ENCODE measurements around the gene ATAT1. TPM values are rescaled to one million over a fixed set of nuclear protein-coding genes. Genes with fewer than 3 reads are reported as not detected.
"Not testable (repeated sequence)": the region's sequence is repeated elsewhere in the genome, so short reads cannot be mapped to it uniquely, and the experiment has no call there.

Gene ATAT1
- total RNA-seq, 1 donor from 2014 or later, result 1.7 TPM

- DNase-seq, result no peak
- ATAC-seq, result no peak
- intact Hi-C loops (cut with micrococcal nuclease), result no loop called here
Measured at GRCh38 chr6:30645989-30646388, 19.3 kb downstream of the ATAT1 start.

GRCh38 chr6:30646450-30647241 lies 20.0 kb downstream of the ATAT1 start, which contains the start of gene C6orf136:
TSS of gene C6orf136 (plus strand) at chr6:30647133. CDS start at chr6:30647232, 99 bp downstream.
- ATAC-seq, result peak; percentile 92
- intact Hi-C loops (cut with micrococcal nuclease), result no loop called here

GRCh38 chr6:30647242-30648116 lies 20.8 kb downstream of the ATAT1 start:
- intact Hi-C loops (cut with micrococcal nuclease), result no loop called here
- DNase-seq (peak; percentile 85), ATAC-seq (peak; percentile 88)

More at GRCh38 chr6:30646450-30647241, 20.0 kb downstream of the ATAT1 start, which contains the start of gene C6orf136:
- peak; percentile 97 for DNase-seq

GRCh38 chr6:30651143-30651542 lies 24.5 kb downstream of the ATAT1 start:
- intact Hi-C loops (cut with micrococcal nuclease), result no loop called here
- ATAC-seq, result no peak

DNA sequence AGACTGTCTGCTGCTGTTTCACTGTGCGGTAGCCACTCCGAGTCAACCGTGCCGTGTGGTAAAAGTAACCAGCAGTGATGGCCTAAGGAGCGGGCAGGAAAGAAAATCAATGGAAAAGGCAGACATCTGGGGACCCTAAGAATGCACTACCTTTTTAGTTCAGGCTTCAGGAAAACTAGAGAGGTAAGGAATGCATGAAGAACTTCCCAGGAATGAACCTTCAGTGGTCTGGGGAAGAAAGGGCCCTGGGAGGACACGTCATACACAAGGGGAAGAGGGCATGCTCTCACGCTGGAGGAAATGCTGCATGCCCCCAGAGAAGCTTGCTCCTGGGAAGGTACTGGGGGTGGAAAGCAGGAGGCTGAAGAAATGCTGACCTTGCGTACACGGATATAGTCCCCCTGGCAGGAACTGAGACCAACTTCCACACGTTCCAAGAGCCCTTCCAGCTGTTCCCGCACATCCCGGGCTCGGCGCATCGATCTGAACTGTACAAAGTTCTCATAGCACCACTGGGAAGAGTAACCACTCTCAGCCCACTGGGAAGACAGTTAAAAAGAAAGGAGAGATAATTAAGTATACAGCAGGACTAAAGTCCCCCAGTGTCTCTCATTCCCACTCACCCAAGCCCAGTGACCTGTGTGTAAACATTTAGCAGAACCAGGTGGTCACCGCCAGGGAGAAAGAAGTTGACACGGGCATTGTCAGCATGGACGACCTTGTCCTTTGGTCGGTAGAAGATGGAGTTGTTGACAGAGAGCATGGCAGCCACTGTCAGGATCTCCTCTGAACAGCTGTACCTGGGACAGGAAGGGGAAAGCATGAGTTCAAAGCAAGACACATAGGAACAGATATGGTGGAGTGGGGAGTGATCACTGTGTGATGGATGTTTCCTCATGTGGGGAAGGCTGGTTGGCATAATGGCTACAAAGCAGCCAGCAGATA lies 28.4 kb downstream of the ATAT1 start:
- ATAC-seq (no peak), DNase-seq (no peak)
- intact Hi-C loops (cut with micrococcal nuclease), result no loop called here

More at GRCh38 chr6:30651143-30651542, 24.5 kb downstream of the ATAT1 start:
- DNase-seq, result no peak

DNA sequence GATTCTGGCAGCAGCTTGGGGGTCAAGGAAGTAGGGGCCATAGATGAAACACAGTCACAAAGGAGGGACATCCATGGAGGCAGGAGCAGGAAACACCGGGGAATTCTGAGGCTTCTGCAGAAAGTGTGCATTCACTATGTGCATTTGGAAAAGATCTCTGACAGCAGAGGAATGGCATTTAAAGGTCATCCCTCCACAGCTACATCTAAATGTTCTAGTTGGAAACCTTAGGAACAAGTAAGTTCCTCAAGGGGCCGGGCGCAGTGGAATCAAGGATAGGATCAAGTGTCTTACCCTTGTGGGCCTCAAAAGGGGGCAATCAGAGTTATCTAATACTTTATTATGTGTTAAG lies 29.0 kb downstream of the ATAT1 start:
- intact Hi-C loops (cut with micrococcal nuclease), result no loop called here
- DNase-seq, result no peak
- no peak for ATAC-seq

GRCh38 chr6:30656513-30656912 lies 29.8 kb downstream of the ATAT1 start:
- ATAC-seq (peak; percentile 19), DNase-seq (no peak)

GRCh38 chr6:30657454-30657853 lies 30.8 kb downstream of the ATAT1 start:
- intact Hi-C loops (cut with micrococcal nuclease), result no loop called here
- no peak for DNase-seq
- no peak for ATAC-seq

More at GRCh38 chr6:30656513-30656912, 29.8 kb downstream of the ATAT1 start:
- intact Hi-C loops (cut with micrococcal nuclease), result no loop called here

DNA sequence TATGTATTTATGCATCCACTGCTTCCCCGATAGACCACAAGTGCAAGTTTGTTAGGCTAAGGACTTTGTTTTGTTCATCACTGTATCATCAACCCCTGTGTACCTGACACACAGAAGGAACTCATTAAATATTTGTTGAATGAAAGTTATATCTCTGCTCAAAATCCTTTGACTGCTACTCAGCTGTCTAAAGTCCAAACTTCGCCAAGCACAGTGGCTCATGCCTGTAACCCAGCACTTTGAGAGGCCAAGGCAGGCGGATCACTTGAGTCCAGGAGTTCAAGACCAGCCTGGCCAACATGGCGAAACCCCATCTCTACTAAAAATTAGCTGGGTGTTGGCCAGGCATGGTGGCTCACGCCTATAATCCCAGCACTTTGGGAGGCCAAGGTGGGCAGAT lies 31.2 kb downstream of the ATAT1 start:
- DNase-seq; ATAC-seq; intact Hi-C loops (cut with micrococcal nuclease): not testable (repeated sequence)

- no peak for ATAC-seq
- no peak for DNase-seq
- intact Hi-C loops (cut with micrococcal nuclease), result no loop called here
Measured at GRCh38 chr6:30664994-30665767, 38.5 kb downstream of the ATAT1 start.

DNA sequence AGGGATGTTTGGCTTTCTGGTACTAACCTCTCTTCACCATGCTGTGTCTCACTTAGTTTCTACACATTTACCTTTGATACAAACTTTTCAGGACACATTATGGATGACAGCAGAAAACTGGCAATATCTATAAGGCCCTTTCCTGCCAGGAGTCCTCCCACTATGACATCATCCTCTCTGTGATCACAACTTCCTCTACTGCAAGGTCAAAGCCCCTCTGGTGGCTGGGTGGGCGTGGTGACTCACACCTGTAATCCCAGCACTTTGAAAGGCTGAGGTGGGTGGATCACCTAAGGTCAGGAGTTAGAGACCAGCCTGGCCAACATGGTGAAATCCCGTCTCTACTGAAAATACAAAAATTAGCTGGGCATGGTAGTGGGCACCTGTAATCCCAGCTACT lies 39.6 kb downstream of the ATAT1 start:
- ATAC-seq; intact Hi-C loops (cut with micrococcal nuclease); DNase-seq: not testable (repeated sequence)

DNA sequence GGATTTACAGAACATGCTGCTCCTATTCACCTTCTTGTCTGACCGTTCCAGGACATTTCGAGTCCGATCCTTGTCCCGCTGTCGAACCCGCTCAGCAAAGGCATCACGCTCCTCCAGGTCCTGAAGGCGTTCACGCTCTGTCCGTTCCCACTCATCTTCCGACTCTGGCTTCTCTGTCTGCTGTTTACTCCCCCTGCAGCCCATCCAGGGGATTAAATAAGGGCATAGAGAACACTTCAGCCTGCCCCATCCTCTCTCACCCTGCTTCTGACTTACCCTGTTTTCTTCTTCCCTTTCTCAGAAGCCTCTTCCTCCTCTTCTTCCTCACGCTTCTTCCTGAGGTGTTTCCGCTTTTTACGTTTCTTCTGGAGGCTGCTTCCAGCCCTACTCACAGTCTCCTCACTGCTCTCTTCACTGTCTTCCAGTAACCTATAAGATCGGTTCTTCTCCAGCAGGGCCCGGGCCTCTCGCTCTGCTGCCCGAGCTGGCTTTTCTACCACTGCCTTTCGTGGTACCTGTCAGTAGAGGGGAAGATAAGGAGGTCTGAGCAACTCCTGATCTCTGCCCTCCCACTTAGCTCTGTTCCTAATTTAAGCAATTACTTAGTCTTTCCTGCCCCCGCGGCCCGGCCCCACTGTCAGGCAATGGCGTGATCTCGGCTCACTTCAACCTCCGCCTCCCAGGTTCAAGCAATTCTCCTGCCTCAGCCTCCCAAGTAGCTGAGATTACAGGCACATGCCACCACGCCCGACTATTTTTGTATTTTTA lies 44.3 kb downstream of the ATAT1 start:
- ATAC-seq, result no peak
- no peak for DNase-seq
- intact Hi-C loops (cut with micrococcal nuclease), result no loop called here

- intact Hi-C loops (cut with micrococcal nuclease), result no loop called here
Measured at GRCh38 chr6:30672445-30673253, 46.0 kb downstream of the ATAT1 start, which contains the start of gene DHX16. TSS of gene DHX16 (minus strand) at chr6:30673006. CDS start at chr6:30672841, 165 bp downstream.

GRCh38 chr6:30676660-30677285 lies 50.1 kb downstream of the ATAT1 start:
- no peak for ATAC-seq
- intact Hi-C loops (cut with micrococcal nuclease), result no loop called here
- DNase-seq, result no peak

More at GRCh38 chr6:30672445-30673253, 46.0 kb downstream of the ATAT1 start, which contains the start of gene DHX16:
- ATAC-seq (peak; percentile 93), DNase-seq (peak; percentile 97)

DNA sequence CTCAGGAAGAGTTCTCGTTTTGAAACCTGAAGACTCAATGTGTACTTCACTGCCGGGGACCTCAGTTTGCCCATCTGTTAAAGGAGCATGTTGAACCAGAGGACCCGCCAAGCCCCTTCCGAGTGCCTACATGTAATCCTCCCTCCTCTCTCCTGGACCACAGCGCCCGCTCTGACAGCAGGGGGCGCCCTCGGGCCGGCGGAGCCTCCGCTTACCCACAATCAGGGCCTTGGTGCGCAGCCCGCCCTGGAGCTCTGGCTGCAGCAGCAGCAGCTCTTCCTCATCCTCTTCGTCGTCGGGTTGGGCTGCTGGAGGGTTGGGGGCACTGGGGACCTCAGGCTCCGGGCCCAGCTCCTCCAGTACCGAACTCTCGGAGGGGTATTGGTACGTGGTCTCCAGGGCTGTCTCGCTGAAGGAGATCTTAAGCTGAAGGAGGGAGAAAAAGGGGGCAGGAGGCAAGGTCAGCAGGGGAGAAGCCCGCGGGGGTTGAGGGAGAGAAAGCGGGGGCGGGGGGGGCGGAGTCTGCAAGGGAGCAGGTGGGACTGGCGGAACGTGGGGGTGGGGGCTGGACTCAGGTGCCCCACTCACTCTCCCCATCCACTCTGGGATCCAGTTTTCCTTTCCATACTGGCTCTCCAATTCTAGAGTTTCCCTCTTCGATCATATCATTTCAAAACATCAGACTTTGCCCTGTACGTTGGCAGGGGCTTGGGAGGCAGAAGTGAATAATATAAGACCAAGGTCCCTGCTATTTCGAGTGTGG lies 52.5 kb downstream of the ATAT1 start:
- peak; percentile 78 for ATAC-seq
- DNase-seq, result peak; percentile 93
- intact Hi-C loops (cut with micrococcal nuclease), result loop anchor here (2.0 kb wide), 1 partner anchor 44 kb away; no protein-coding TSS in a partner anchor
